Loucy (cell line): ENCODE data around the gene BAAT.

Experiments
- CTCF ChIP-seq: fragments of 200-600 bp; sonication (generic); conservative IDR thresholded peaks from 2 replicates; pipeline ENCODE4 v1.5.1; 2014; ENCODE audit warnings: mild to moderate bottlenecking, antibody characterized with exemption, low read length
- EZH2phosphoT487 ChIP-seq: fragments of 200-600 bp; IDR thresholded peaks from 2 replicates; pipeline ENCODE4 v1.6.1; 2018; ENCODE audit warnings: antibody characterized with exemption, mild to moderate bottlenecking, moderate library complexity, borderline replicate concordance

GRCh38 chr9:101388507-101388993, 3.7 kb upstream of the BAAT start:
- TF ChIP-seq CTCF, result peak; percentile 39
- no peak for TF ChIP-seq EZH2phosphoT487
